COLO668 (cell line): Measurements from ENCODE around the gene RHEBL1.

Source experiments
- DNase-seq: peaks from one replicate; lab custom pipeline; 2025; ENCODE audit not compliant: unreplicated experiment; lab: John Stamatoyannopoulos, UW

RHEBL1 gene

DNA sequence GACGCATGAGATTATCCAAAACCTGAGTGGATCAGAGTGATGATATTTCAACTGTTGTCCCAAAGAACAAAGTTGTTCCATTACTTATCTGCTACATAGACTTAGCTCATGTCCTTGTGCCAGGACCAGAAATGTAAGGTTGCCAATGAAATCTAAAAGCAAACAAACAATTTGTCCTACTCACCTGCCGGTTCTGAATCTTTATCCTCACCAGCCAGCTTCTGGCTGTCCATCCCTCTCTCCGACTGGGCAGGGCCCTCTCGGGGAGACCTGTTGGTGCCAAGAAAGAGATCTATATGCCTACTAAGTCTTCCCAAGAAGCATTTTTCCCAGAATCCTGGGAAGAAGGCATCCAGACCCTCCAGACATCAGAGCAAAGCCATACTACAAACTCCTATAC is 14.7 kb downstream of the RHEBL1 start:
- no peak for DNase-seq

DNA sequence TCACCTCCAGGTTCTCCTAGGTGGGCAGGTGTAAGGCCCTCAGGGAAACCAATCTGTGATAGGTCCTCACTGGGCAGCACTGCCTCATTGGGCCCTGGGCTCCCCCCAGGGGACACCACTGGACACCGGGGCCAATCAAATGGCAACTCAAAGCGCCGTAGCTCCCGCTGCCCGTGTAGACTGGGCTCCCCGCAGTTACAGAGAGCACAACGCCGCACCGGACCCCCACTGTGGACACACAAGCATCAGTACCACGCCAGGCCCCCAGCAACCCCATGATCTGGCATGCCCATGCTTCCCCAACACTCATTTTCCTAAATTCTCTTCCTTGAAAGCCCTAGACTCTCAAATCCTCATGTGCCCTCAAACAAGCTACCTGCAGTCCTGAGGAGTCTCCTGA is 15.3 kb downstream of the RHEBL1 start:
- no peak for DNase-seq

DNA sequence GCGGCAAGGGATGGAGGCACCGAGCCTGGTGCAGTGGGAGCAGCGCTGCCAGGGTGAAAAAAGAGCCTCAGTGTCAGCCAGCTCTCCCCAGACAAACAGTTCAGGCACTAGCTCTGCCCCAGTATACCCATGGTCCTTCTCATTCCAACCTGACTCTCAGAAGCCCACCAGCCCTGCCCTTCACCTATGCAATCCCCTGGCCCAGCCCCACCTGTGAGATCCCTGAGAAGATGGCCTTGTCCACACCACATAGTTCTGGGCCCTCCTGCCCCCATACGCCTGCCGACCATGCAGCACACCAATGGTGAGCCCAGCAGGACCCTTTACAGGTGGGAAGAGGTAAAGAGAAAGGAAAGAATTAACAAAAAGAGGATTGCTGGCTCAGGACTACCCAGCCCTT is 15.7 kb downstream of the RHEBL1 start:
- DNase-seq, result no peak

DNA sequence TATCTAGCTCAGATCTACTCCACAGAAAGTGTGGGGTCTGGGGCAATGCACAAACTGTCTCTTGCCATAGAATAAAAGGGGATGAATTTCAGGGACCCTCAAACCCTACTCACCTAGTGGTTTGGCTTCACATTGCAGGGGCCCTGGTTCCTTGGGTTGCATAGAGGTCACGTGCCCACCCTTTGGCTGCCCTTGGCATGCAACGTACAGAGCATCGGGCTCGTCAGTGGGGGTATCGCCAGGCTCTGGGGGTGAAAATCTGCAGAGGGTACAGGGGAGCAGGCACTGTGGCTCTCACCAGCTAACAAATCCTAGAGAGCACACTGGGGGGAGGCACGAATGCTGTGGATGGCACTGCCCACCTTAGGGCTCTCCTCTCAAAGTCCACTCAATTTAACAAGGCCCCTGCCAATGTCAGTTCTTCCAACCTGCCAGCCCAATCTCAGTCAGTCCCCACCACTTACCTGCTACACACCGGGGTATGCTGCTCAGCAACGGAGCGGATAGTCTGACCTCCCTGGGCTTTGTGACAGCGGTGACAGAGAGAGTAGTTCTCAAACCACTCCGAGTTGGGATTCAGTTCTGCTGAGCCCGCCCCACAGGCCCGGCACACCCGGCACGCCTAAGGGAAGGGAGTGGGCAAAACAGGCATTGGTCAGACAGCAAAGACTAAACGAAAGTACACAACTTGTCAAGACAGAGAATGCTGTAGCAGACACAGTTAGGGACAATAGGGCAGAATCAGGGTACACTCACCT is 17.1 kb downstream of the RHEBL1 start:
- no peak for DNase-seq

DNA sequence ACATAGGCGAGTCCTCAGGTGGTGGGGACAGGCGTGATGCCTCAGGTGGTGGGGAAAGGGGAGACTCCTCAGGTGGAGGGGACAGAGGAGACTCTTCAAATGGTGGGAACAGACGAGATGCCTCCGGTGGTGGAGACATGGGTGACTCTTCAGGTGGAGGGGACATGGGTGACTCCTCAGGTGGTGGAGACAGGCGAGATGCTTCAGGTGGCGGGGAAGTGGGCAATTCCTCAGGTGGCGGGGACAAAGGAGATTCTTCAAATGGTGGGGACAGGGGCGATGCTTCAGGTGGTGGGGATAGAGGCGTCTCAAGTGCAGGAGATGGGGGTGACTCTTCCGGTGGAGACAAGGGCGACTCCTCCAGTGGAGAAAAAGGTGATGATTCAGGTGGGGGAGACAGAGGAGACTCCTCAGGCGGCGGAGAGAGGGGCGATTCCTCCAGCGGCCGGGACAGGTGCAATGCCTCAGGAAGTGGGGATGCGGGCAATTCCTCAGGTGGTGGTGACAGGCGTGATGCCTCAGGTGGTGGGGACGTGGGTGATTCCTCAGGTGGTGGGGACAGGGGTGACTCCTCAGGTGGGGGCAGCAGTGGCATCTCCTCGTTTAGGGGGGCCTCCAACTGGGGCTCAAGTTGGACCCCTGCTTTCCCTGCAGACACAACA is 17.9 kb downstream of the RHEBL1 start:
- no peak for DNase-seq

DNA sequence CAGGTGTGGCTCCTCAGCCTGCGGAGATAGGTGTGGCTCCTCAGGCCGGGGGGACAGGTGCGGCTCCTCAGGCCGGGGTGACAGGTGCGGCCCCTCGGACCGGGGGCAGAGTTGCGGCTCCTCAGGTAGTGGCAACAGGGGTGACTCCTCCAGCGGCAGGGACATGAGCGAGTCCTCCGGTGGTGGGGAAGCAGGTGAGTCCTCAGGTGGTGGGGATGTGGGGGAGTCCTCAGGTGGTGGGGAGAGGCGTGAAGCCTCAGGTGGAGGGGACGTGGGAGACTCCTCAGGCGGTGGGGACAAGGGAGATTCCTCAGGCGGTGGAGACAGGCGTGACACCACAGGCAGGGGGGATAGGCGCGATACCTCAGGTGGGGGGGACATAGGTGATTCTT is 18.4 kb downstream of the RHEBL1 start:
- no peak for DNase-seq

DNA sequence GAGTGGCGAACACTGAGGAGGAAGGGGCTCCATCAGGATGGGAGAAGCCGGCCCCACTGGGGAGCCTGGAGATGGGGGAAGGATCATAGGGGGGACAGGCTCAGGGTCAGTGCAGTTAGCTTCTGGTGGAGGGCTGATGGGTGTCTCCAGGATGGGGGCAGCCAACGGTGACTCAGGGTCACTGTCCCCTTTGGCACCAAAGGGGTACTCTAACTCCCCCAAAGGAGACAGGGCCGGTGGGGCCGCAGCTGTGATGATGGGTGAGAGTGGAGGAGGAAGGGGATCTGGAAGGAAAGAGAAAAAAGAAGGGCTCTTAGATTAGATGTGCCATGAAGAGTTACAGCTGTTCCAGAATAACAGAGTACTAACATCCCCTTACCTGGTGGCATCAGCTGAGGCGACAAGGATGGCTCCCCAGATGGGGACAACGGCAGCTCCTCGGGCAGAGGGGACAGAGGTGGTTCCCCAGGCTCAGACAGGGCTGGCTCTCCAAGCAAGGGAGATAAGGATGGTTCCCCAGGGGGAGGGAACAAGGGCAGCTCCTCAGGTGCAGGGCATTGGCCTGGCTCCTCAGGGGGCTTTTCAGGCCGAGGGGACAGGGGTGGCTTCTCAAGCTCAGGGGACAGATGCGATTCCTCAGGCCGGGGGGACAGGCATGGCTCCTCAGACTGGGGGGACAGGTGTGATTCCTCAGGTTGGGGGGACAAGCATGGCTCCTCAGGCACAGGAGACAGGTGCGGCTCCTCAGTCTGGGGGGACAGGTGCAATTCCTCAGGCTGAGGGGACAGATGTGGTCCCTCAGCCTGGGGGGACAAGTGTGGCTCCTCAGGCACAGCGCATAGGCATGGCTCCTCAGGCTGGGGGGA is 19.0 kb downstream of the RHEBL1 start:
- no peak for DNase-seq

DNA sequence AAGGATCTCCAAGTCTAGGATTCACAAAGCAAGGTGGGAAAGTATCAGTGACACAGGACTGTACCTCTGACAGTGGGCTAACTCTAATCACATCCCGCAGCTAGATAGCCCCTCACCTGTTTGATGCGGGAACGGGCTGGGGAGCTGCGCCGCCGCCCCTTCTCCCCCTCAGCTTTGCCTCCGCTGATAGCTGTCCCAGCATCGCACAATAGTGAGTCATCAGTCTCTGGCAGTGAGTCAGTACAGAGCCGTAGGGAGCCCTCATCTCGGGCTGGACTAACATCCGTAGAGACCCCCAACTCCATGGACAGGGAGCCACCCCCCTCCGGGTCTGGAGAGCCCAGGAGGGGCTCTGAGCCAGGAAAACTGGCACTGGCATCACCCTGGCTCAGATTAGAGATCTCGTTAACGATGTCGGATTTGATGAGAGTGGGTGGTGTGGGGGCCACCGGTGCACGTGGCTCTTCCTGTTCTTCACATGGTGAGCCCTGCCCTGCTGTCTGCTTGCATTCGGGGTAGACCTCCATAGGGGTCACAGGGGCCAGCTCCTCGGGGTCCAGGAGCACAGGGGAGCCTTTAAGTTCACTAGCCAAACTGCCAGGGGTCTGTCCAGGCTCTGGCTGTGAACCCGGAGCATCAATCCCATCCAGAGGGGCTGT is 20.1 kb downstream of the RHEBL1 start:
- no peak for DNase-seq

DNA sequence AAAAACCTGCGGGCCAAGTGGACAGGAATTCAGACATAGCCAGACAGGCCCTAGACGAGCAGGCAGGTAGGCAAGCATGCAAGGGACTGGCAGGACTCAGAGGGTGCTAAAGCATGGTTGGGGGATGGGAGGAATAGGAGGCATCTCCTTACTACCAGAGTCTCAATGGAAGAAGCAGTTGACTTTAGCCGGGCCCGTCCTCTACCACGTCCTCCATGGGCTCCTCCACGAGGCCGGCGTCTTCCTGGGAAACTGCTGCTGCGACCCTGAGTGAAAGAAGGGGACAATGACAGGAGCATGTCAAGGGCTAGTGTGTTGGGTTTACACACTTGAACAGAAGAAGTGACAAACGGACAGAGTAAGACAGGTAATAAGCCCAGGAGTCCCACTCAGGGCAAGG is 20.8 kb downstream of the RHEBL1 start:
- no peak for DNase-seq

DNA sequence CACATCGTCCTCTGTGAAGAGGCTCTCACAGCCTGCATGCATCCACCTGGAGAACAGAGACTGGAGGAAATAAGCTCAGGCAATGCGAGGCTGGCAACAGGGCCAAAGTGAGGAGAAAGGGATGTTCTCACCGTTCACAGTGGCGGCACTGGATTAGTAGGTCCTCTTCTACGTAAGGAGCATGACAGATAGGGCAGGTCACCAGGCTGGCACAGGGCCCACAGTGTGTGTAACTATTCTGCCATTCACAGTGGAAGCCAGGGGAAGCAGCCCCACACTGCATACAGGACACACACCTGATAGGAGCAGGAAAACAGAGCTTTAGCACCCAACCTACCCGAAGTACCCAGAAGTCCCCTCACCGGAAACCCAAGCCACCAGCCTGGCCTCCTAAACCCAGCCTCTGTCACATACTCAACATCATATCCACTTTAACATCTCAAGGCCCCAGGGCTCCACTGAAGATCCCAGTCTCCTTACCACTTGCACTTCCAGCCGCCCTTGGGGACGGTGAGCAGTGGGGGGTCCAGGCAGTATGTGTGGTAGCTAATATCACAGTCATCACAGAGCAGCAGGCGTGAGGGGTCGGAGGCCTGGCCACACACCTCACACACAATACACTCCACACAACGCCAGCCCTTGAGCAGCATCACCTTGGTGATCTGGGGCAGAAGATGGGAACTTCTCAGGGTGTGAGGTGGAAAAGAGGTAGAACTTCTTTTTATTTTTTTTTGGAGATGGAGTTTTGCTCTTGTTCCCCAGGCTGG is 23.5 kb downstream of the RHEBL1 start:
- DNase-seq, result no peak

DNA sequence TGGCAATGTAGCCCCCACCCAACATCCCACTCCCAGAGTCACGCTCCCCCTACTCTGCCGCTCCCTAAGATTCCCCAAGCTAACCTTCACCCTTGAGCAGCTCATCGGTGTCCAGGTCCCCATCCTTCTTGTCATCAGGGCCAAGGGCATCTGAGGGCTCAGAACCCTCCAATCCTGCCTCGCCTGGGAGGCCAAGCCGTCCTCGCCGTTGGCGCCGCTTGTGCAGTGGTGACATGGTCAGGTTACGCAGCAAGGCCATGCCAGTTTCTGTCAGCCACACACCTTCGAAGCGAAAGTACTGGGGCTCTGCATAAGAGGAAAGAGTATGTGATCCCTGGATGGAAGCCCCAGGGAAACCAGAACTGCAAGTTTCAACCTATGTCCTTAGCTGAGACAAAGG is 25.1 kb downstream of the RHEBL1 start:
- no peak for DNase-seq

DNA sequence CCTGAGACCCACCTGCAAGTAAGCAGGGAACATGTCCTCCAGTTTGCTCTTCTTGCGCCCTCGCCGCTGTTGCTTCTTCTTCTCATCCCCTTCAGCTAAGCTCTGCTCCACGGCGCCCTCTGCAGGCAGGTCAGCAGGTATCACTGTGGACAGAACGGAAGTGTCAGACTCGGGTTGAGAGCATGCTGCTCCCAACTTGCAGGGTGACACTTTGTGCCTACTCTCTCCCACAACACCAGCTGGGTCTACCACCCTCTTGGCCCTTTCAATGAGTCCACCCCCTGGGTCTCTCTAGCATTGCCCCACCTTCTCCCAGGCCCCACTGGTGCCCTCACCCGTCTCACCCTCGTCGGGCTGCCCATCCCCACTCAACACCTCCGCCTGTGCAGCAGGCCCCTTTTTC is 25.9 kb downstream of the RHEBL1 start:
- DNase-seq, result peak; percentile 47

DNA sequence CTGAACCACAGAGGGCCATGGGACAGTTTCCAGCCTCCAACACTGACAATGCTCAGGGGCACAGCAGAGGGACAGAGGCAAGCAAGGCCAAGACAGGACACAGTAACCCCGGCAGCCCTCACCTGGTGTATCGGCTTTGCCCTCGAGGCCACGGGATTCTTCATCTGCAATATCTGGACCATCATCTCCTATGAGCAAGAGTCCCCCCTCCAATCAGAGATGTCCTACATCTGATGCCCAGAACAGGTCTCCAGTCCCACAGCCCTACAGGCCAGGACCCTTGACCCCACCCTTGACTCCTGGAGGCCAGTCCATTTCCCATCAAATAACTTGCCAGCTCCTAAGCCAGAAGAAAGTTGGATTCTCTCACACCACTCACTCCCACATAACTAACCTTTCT is 26.5 kb downstream of the RHEBL1 start:
- DNase-seq, result no peak

DNA sequence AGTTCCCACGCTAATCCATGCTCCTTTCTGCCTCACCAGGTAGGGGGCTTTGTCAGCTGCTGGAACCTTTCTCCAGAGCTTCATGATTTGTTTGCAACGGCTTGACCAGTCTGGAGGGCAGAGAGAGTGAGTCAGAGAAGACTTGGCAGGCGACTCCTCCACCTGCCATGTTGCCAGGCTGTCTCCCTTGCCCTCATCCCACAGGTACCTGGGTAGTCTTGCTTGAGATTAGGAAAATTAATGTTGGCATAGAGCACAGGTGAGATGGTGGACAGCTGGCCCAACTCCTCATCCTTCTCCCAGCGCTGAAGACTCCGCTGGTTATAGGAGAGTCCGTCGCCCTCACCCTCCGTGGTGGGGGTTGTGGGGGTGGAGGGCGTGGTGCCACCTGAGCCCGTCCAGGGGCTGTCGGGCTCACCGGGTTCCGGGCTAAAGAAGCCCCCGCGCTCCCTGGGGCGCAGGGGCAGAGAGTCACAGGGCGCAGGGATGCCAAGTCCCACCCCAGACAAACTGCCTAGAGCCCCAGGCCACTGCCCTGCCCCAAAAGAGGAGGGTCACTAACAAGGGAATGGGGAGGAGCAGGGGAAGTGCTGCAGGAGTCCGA is 27.8 kb downstream of the RHEBL1 start:
- no peak for DNase-seq

DNA sequence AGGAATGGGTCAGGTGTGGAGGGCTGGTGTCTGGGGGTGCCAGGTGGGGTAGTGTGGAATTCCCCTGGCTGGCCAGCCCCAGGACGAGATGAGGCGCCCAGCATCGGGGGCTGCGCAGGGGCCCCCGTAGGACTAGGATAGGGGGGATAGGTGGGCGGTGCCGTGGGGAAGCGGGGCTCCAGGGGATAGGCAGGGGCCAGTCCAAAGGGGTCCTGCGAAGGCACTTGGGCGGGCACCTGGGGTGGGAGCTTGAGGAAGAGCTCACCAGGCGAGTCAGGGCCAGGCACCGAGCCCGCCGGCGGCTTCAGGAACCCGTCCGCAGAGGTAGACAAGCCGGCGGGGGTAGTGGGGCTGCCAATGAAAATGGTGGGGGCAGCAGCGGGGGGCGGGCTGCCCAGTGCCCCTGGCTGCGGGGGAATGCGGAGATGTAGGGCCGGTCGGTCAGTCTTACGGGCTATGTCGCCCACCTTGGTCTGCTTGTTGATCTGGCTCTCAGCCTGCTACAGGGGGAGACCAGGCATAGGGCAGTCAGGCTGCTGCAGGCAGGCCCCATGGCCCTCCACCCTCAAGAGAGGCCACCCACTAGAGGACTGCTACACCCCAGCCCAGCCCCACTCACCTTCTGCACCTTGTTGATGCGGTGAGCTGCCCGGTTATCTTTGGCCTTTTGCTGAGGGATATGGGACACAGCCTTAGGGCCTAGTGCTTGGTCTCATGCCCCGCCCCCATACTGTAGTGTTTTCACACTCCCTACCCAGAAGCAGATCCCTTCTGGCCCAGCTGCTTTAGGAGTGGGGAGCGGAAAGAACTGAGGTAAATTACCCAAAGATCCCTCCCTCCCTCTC is 28.5 kb downstream of the RHEBL1 start:
- DNase-seq, result no peak

DNA sequence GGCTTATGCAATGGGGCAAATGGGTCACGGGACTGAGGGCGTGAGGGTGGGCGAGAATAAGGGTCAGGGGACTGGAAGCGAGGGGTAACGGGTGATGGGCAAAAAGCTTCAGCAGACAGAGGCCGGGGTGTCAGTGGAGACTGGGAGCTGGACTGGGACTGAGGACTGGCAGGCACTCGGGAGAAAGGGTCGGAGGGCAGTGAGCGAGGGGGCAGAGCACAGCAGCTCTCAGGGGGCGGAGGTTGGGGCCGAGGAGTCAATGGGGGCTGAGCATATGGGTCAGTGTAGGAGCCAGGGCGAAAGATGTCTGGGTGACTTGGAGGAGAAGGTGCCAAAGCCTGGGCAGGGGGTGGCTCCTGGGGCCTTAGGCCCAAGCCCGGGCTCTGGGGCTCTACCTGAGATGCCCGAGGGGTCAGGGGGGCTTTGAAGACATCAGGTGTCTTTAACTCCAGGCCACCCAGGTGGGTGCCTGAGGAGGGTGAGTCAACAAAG is 29.4 kb downstream of the RHEBL1 start:
- DNase-seq, result no peak

DNA sequence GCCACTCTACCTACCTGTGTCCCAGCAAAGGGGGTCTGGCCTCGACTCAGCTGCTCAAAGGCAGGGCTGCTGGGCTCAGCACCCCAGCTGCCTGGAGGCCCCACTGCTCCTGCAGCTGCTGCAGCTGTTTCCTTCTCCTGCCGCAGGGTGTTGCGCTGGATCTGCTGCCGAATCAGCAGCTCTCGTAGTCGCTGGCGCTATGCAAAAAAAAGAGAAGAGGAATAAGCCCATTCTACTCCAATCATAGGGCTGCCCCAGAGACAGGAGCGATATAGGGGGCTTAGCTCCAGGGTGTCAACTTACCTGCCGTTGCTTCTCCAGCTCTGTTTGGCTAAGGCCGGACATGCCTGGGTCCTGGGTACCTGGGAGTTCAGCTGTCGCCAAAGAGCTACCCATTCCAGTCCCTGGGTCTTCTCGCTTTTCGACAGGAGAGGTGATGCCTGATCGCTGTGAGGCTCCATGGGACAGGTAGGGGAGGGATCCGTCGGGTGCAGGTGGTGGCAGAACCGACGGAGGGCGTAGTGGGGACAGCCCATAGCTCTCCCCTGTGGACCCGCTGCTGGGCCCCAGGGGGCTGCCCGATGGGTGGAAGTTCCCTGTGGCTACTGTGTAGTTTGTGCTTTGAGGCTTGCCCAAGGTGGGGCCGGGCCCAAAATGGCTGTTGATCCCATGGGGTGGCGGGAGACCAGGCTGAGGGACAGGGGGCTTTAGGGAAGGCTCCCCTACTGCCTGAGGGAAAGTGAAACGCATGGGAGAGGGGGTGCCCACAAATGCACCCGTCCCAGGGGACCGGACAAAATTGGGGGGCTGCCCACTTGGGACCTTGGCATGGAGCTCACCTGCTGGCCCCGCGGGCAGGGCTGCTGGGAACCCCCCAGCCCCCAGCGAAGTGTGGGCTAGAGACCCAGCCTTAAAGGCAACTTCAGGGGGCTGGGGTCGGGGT is 30.1 kb downstream of the RHEBL1 start:
- no peak for DNase-seq

DNA sequence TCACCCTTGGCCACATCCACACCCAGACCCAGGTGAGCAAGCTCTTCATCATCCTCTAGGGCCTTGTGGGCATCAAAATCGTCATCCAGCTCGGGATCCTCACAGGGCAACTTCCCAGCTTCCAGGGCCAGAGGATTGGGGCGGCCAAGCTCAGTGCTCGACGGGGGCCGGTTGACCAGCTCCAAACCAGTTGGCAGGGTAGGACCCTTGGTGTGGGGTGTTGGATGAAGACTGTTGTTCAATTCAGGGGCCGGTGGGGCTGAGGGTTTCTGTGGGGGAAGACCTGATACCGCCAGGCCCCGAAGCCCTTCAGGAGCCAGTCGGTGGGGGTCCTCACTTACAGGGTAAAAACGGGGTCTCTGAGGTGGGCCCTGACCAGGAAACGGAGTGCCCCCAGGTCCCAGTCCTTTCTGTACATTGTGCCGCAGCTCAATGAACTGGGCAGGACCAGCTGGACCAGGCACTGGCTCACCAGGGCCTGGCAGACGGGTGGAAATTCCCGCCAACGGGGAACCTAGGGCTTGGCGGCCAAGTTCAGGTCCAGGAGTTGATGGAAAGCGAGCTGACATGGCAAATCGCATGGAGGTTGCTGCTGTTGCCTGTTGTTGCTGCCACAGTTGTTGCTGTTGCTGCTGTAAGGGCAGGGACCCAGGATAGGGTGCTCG is 31.4 kb downstream of the RHEBL1 start:
- no peak for DNase-seq
